Upper lobe of right lung (tissue), 1 donor: Measurements from ENCODE around the gene CDK16. TPM values are rescaled to one million over a fixed set of nuclear protein-coding genes. Genes with fewer than 3 reads are reported as not detected.

Experiments
- ATAC-seq: fragments of 200-7000 bp; cut with Tn5 transposase; one replicate; pipeline ENCODE4 v1.9.1; 2020; ENCODE audit warnings: mild to moderate bottlenecking, moderate library complexity
- DNase-seq: peaks from one replicate; pipeline ENCODE4 v3.0.0-alpha.2; 2020
- H3K27ac ChIP-seq: fragments of 200-600 bp; one replicate; pipeline ENCODE4 v1.8.0; 2022
- H3K27me3 ChIP-seq: fragments of 200-600 bp; one replicate; pipeline ENCODE4 v1.8.0; 2022; ENCODE audit warnings: mild to moderate bottlenecking
- H3K36me3 ChIP-seq: fragments of 200-600 bp; one replicate; pipeline ENCODE4 v1.8.0; 2022
- H3K4me1 ChIP-seq: fragments of 200-600 bp; one replicate; pipeline ENCODE4 v1.8.0; 2022
- H3K4me3 ChIP-seq: fragments of 200-600 bp; one replicate; pipeline ENCODE4 v1.8.0; 2022; ENCODE audit warnings: mild to moderate bottlenecking
- H3K9me3 ChIP-seq: fragments of 200-600 bp; one replicate; pipeline ENCODE4 v1.8.0; 2022
- CTCF ChIP-seq: fragments of 200-600 bp; IDR thresholded peaks from one replicate; pipeline ENCODE4 v1.8.0; 2022; ENCODE audit warnings: antibody characterized with exemption
- intact Hi-C: fragments of 100-400 bp; cut with DNase I; formaldehyde crosslinking; loops from one replicate; pipeline ENCODE4 v1.11.0; 2022
- total RNA-seq: library from RNA; stranded (reverse); fragmentation: NEBNext Ultra II Directional; extraction: Animal tissue kit (Norgen Biotek cat#: 25700); gene quantifications from one replicate; pipeline ENCODE4 v1.2.1, GENCODE V29; 2021
- donor health status: DM: no; HTN: yes; CAD: no; lungs with severe emphysema.

The CDK16 gene
- total RNA-seq, 1 donor from 2014 or later = 66.4 TPM

- peaks cover 47% of the 10 kb centered on the region for H3K36me3 ChIP-seq
- TF ChIP-seq CTCF = no peak
- H3K9me3 ChIP-seq = no peaks in the 10 kb centered on the region
- H3K27me3 ChIP-seq = no peaks in the 10 kb centered on the region
- ATAC-seq (no peak), DNase-seq (no peak)
- H3K4me1 ChIP-seq = peaks cover 20% of the 10 kb centered on the region
- intact Hi-C loops = loop anchor here (10.0 kb wide), 2 partner anchors 187 to 327 kb away; no protein-coding TSS in a partner anchor
- H3K4me3 ChIP-seq = no peak overlapping the region
- H3K27ac ChIP-seq = no peak overlapping the region
Measured at GRCh38 chrX:47198026-47198686, 20.3 kb upstream of the CDK16 start.

DNA sequence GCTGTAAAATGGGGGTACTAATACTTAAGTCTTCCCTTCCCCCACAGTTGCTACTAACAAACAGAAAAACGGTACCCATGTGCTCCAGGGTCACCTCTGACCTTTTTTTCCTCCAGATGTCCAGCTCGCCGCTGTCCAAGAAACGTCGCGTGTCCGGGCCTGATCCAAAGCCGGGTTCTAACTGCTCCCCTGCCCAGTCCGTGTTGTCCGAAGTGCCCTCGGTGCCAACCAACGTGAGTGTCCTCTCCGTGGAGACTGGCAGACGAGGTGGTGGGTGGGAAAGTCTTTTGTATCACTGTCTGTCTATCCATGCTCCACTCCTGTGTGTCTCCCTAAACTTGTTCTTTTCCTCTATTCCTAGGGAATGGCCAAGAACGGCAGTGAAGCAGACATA is 19.8 kb upstream of the CDK16 start:
- no peaks in the 10 kb centered on the region for H3K27me3 ChIP-seq
- DNase-seq (no peak), ATAC-seq (no peak)
- no peak for TF ChIP-seq CTCF
- no peak overlapping the region for H3K4me3 ChIP-seq
- intact Hi-C loops = loop anchor here (10.0 kb wide), 2 partner anchors 186 to 326 kb away; no protein-coding TSS in a partner anchor
- peaks cover 51% of the 10 kb centered on the region for H3K36me3 ChIP-seq
- peaks cover 20% of the 10 kb centered on the region for H3K4me1 ChIP-seq
- no peaks in the 10 kb centered on the region for H3K9me3 ChIP-seq
- no peak overlapping the region for H3K27ac ChIP-seq

- no peak for TF ChIP-seq CTCF
- no peak overlapping the region for H3K27ac ChIP-seq
- no peak for ATAC-seq
Measured at GRCh38 chrX:47199286-47199685, 19.2 kb upstream of the CDK16 start.

DNA sequence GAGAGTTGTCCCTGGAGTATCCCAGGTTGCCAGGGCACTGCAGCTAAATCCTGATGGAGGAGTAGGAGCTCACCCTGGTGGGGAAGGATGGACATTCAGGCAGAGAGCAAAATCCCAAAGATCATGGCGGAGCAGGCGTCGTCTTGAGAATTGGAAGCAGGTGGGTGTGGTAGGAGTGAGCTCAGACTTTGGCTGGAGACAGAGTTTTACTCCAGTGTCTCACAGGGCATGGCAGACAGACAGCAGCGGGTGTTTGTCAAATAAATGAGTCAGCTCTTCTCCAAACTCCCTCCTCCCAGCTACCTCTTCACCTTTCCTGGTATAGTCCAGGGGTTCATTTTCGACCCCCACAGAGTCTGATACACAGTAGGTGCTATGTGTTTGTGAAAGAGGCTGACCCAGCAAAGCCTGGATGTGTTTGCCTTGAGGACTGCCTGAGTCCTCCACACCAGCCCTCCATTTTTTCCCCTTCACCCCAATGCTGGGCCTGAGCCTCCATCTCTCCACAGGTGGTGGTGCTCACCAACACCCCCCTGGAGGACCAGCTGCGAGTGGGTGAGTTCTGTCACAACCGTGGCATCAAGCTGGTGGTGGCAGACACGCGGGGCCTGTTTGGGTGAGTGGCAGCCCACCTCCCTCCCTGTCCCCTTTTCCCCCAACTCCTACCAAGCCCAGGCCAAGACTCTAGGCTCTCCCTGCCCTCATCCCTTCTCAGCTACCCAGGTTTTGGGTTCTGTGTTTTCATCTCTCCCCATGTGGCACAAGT is 17.9 kb upstream of the CDK16 start:
- intact Hi-C loops = no loop called here
- H3K27ac ChIP-seq = no peak overlapping the region

More at GRCh38 chrX:47199286-47199685, 19.2 kb upstream of the CDK16 start:
- intact Hi-C loops = loop anchor here (10.0 kb wide), 2 partner anchors 186 to 326 kb away; no protein-coding TSS in a partner anchor
- Histone ChIP-seq H3K9me3 (no peaks in the 10 kb centered on the region), H3K4me3 (no peak overlapping the region), H3K27me3 (no peaks in the 10 kb centered on the region), H3K36me3 (peaks cover 51% of the 10 kb centered on the region), H3K4me1 (peaks cover 20% of the 10 kb centered on the region)
- DNase-seq = no peak

GRCh38 chrX:47201345-47201944 is 17.0 kb upstream of the CDK16 start:
- no peaks in the 10 kb centered on the region for H3K9me3 ChIP-seq
- no peak overlapping the region for H3K4me3 ChIP-seq
- H3K4me1 ChIP-seq = peaks cover 8% of the 10 kb centered on the region
- DNase-seq = no peak
- H3K27ac ChIP-seq = no peak overlapping the region
- TF ChIP-seq CTCF = no peak
- intact Hi-C loops = no loop called here
- H3K36me3 ChIP-seq = peaks cover 58% of the 10 kb centered on the region
- ATAC-seq = no peak
- no peaks in the 10 kb centered on the region for H3K27me3 ChIP-seq

More for the DNA sequence above, 17.9 kb upstream of the CDK16 start:
- ATAC-seq (peak; percentile 53), DNase-seq (no peak)
- Histone ChIP-seq H3K36me3 (peaks cover 51% of the 10 kb centered on the region), H3K27me3 (no peaks in the 10 kb centered on the region), H3K4me1 (peaks cover 15% of the 10 kb centered on the region), H3K9me3 (no peaks in the 10 kb centered on the region), H3K4me3 (no peak overlapping the region)
- TF ChIP-seq CTCF = no peak
